Measurements from ENCODE around the gene NDC80. TPM values are rescaled to one million over a fixed set of nuclear protein-coding genes. Genes with fewer than 3 reads are reported as not detected.

The NDC80 gene
- total and polyA plus RNA-seq, 9 of the 15 experiments (the other 6 are each of a cell fraction or from before 2014, with no cell fraction given), result 65.2 to 97.9 (median 83.3) TPM

DNA sequence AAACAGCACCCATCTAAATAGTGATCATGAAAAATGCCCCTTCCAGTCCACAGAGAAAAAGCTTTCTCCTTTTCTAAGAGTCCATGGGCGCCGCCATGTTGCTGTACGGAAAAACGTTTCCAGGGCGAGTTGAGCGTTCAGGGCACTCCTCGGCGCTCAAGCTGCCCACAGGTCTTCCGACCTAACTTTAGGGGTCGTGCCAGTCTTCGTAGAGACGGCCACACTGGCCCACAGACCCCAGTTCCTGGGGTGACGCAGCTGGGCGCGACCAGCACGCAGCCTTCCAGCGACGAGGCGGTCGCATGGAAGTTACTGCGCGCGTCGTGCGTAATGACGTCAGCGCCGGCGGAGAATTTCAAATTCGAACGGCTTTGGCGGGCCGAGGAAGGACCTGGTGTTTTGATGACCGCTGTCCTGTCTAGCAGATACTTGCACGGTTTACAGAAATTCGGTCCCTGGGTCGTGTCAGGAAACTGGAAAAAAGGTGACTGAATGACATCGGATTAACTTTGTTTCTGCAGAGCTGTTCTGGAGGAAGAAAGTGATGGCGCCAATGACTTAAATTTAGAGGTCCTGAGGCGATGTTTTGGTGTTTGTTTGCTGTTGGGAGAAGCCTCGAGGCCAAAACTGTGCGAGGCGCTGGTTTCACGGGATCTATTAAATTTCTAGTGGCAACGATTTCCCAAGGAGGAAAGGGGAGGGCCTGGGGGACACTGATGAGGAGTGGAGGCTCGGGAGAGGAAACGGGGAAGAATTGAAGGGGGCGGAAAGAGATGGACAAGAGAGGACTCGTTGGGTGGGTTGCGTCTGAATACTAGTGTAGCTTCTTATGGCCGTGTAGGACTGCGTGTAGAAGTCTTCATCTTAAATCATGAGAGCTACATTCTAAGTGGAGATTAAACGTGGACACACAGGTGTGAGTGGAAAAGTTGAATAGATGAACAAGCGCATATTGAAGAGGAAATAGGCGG lies at the start of gene NDC80, which contains the start of gene METTL4 (continued):
- no peak for TF ChIP-seq ELK1 (CRISPR knock-in tag; IDR thresholded peaks at IDR 0.05)
- TF ChIP-seq NCOA1 (IDR thresholded peaks at IDR 0.05; ENCODE audit: low read depth), result no peak
- TF ChIP-seq, protein P1, sequence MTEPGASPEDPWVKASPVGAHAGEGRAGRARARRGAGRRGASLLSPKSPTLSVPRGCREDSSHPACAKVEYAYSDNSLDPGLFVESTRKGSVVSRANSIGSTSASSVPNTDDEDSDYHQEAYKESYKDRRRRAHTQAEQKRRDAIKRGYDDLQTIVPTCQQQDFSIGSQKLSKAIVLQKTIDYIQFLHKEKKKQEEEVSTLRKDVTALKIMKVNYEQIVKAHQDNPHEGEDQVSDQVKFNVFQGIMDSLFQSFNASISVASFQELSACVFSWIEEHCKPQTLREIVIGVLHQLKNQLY (CRISPR knock-in tag; conservative IDR thresholded peaks at IDR 0.05), result 0 out of 4 replicates have a peak, but pooled peaks of 1 of the 2 experiments have one; percentile 51
- TF ChIP-seq SIN3B (IDR thresholded peaks at IDR 0.05; ENCODE audit: low read depth), result peak; percentile 91
- peak; percentile 31 for TF ChIP-seq ZNF740 (CRISPR knock-in tag; IDR thresholded peaks at IDR 0.05)
- TF ChIP-seq ZNF740 (tag; IDR thresholded peaks at IDR 0.05), result no peak
- TF ChIP-seq, protein P2, sequence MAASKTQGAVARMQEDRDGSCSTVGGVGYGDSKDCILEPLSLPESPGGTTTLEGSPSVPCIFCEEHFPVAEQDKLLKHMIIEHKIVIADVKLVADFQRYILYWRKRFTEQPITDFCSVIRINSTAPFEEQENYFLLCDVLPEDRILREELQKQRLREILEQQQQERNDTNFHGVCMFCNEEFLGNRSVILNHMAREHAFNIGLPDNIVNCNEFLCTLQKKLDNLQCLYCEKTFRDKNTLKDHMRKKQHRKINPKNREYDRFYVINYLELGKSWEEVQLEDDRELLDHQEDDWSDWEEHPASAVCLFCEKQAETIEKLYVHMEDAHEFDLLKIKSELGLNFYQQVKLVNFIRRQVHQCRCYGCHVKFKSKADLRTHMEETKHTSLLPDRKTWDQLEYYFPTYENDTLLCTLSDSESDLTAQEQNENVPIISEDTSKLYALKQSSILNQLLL (CRISPR knock-in tag; IDR thresholded peaks at IDR 0.05; ENCODE audit: borderline replicate concordance), result no peak
- TF ChIP-seq SMARCC2 (IDR thresholded peaks at IDR 0.05; ENCODE audit: low read depth), result no peak; the same call in 1 of the 2 replicates
- peak in 1 of 2 experiments; percentile 73; a peak in 2 of 4 replicates for TF ChIP-seq TEAD1 (CRISPR knock-in tag; IDR thresholded peaks at IDR 0.05)
- TF ChIP-seq, protein P3, sequence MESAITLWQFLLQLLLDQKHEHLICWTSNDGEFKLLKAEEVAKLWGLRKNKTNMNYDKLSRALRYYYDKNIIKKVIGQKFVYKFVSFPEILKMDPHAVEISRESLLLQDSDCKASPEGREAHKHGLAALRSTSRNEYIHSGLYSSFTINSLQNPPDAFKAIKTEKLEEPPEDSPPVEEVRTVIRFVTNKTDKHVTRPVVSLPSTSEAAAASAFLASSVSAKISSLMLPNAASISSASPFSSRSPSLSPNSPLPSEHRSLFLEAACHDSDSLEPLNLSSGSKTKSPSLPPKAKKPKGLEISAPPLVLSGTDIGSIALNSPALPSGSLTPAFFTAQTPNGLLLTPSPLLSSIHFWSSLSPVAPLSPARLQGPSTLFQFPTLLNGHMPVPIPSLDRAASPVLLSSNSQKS (CRISPR knock-in tag; IDR thresholded peaks at IDR 0.05), result no peak
- peak; percentile 63 for TF ChIP-seq POLR2B (IDR thresholded peaks at IDR 0.05; ENCODE audit: low read depth, partially characterized antibody)
- TF ChIP-seq, protein P4, sequence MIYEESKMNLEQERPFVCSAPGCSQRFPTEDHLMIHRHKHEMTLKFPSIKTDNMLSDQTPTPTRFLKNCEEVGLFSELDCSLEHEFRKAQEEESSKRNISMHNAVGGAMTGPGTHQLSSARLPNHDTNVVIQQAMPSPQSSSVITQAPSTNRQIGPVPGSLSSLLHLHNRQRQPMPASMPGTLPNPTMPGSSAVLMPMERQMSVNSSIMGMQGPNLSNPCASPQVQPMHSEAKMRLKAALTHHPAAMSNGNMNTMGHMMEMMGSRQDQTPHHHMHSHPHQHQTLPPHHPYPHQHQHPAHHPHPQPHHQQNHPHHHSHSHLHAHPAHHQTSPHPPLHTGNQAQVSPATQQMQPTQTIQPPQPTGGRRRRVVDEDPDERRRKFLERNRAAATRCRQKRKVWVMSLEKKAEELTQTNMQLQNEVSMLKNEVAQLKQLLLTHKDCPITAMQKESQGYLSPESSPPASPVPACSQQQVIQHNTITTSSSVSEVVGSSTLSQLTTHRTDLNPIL (CRISPR knock-in tag; IDR thresholded peaks at IDR 0.05), result no peak
- TF ChIP-seq SREBF1 (IDR thresholded peaks at IDR 0.05; ENCODE audit: borderline replicate concordance, low read depth, low read length), result no peak
- no peak for TF ChIP-seq SNRNP70 (optimal IDR thresholded peaks at IDR 0.05; ENCODE audit: low read depth, low read length)
- peak; percentile 87 for TF ChIP-seq TBP (optimal IDR thresholded peaks at IDR 0.05; ENCODE audit: low read depth, low read length)
- peak; percentile 100 for TF ChIP-seq GMEB1 (CRISPR knock-in tag; IDR thresholded peaks at IDR 0.05)
- TF ChIP-seq PHTF2 (CRISPR knock-in tag; IDR thresholded peaks at IDR 0.05), result no peak
- TF ChIP-seq HNRNPUL1 (IDR thresholded peaks at IDR 0.05; ENCODE audit: low read length), result no peak

Data from K562 (cell line).